Breast epithelium (tissue), 4 donors: ENCODE data around the gene LRRC26. TPM values are rescaled to one million over a fixed set of nuclear protein-coding genes. Genes with fewer than 3 reads are reported as not detected.

Source experiments
- DNase-seq, 2 donors: peaks; one replicate each; pipeline ENCODE4 v3.0.0-alpha.2; 2019; ENCODE audit warnings: low spot score in 2 of 2
- H3K27ac ChIP-seq, 2 donors: fragments of 200-600 bp; sonication (generic) in 1 of 2; one replicate each; pipeline ENCODE4 v1.5.1; 2016 to 2019; ENCODE audit warnings: mild to moderate bottlenecking in 1 of 2
- H3K27me3 ChIP-seq, 2 donors: fragments of 200-600 bp; sonication (generic) in 1 of 2; one replicate each; pipeline versions ENCODE4 v1.5.1 to v1.6.0; 2017 to 2019; ENCODE audit warnings: control low read depth in 1 of 2, mild to moderate bottlenecking in 1 of 2
- H3K36me3 ChIP-seq: fragments of 200-600 bp; one replicate; pipeline ENCODE4 v1.5.1; 2019
- H3K4me1 ChIP-seq, 2 donors: fragments of 200-600 bp; sonication (generic); one replicate each; pipeline ENCODE4 v1.5.1; 2016 to 2019; ENCODE audit warnings: control low read depth in 1 of 2
- H3K4me3 ChIP-seq, 3 donors: fragments of 200-600 bp; sonication (generic); 1 replicate in 2 of 3; 2 replicates in 1 of 3; pipeline ENCODE4 v1.5.1; 2016 to 2019; ENCODE audit warnings: mild to moderate bottlenecking in 3 of 3, moderate library complexity in 2 of 3
- H3K9me3 ChIP-seq, 2 donors: fragments of 200-600 bp; sonication (generic) in 1 of 2; one replicate each; pipeline ENCODE4 v1.5.1; 2016 to 2019; ENCODE audit warnings: control low read depth in 1 of 2
- POLR2A ChIP-seq: fragments of 450-650 bp; IDR thresholded peaks from one replicate; pipeline ENCODE4 v1.6.1; 2016; ENCODE audit warnings: antibody characterized with exemption, mild to moderate bottlenecking, moderate library complexity
- POLR2AphosphoS5 ChIP-seq, 3 donors: sonication (generic); formaldehyde crosslinking; IDR thresholded peaks; one replicate each; pipeline ENCODE4 v1.6.1; 2017; ENCODE audit warnings: antibody characterized with exemption in 3 of 3
- intact Hi-C: fragments of 100-400 bp; cut with DNase I; formaldehyde crosslinking; loops from one replicate; pipeline ENCODE4 v1.15.1; 2023; ENCODE audit warnings: low total_unique reads
- total RNA-seq, 3 donors: library from RNA; depleted of rRNA; stranded (reverse); fragments of >200 nt; gene quantifications; one replicate each; pipeline ENCODE4 v1.1.0, GENCODE V29; 2016
- TF ChIP-seq, protein P1 (sequence below), 3 donors: fragments of 450-650 bp; IDR thresholded peaks; one replicate each; pipeline ENCODE4 v1.5.1; 2016 to 2017; ENCODE audit warnings: antibody characterized with exemption in 3 of 3, mild to moderate bottlenecking in 3 of 3, moderate library complexity in 3 of 3

The LRRC26 gene
- total RNA-seq, 3 donors from 2014 or later, result 7.8 to 9.2 TPM; not detected in 1

DNA sequence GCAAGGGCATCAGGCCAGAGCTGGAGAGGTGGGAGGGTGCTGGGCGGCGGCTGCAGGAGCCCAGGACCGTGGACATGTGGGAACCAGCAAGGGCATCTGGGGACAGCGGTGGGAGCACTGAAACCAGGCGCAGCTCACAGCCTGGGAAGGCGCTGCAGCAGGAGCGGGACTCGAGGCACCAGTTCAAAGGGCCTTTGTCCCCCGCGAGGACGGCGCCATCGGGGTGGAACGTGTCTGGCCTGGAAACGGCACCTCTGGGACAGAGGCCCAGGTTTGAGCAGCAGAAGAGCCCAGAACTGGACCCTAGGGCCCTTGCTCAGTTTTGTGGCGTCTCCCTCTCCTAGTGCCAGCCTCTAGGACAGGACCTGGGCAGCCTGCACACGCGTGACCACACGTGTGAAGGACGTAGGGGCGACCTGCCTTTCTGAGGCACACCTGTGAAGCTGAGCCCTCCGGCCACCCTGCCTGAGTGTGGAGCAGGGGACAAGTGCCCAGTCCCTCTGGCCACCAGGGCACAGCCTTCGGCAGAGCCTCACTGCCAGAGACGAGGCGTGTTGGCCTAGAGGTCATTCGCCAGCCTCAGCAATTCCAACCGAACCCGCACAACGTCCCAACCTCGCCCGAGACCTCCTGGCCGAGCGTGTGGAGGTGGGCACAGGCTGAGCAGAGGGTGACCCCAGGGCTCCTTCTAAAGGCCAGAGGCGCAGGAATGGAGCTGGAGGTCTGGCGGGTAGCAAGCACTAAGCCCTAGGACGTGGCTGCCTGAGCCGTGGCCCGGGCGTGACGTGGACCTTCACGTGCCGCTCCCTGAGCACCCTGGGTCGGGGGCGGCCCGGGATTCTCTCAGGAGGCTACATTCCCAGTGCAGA, 4.2 kb upstream of the LRRC26 start:
- DNase-seq, result no peak
- intact Hi-C loops, result no loop called here
- no peaks in the 10 kb centered on the region for H3K9me3 ChIP-seq
- peaks cover 5 to 14% of the 10 kb centered on the region in 2 donors for H3K27me3 ChIP-seq
- no peaks in the 10 kb centered on the region for H3K36me3 ChIP-seq
- peak overlapping the region in 2 of 3 donors; percentile 14 to 45 for H3K4me3 ChIP-seq
- H3K4me1 ChIP-seq, result peaks cover 17 to 24% of the 10 kb centered on the region in 2 donors
- peak overlapping the region; percentile 64 to 81 for H3K27ac ChIP-seq
- TF ChIP-seq POLR2AphosphoS5 (IDR thresholded peaks at IDR 0.05) (no peak), POLR2A (no peak)
- TF ChIP-seq, protein P1, sequence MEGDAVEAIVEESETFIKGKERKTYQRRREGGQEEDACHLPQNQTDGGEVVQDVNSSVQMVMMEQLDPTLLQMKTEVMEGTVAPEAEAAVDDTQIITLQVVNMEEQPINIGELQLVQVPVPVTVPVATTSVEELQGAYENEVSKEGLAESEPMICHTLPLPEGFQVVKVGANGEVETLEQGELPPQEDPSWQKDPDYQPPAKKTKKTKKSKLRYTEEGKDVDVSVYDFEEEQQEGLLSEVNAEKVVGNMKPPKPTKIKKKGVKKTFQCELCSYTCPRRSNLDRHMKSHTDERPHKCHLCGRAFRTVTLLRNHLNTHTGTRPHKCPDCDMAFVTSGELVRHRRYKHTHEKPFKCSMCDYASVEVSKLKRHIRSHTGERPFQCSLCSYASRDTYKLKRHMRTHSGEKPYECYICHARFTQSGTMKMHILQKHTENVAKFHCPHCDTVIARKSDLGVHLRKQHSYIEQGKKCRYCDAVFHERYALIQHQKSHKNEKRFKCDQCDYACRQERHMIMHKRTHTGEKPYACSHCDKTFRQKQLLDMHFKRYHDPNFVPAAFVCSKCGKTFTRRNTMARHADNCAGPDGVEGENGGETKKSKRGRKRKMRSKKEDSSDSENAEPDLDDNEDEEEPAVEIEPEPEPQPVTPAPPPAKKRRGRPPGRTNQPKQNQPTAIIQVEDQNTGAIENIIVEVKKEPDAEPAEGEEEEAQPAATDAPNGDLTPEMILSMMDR (IDR thresholded peaks at IDR 0.05), result no peak

- Histone ChIP-seq H3K9me3 (no peaks in the 10 kb centered on the region), H3K36me3 (no peaks in the 10 kb centered on the region), H3K27ac (peak overlapping the region; percentile 64 to 81), H3K4me3 (peak overlapping the region in 2 of 3 donors; percentile 14 to 45), H3K27me3 (peaks cover 11 to 22% of the 10 kb centered on the region in 2 donors), H3K4me1 (peaks cover 21 to 33% of the 10 kb centered on the region in 2 donors)
- TF ChIP-seq POLR2AphosphoS5 (IDR thresholded peaks at IDR 0.05) (peak in 2 of 3 donors; percentile 59 to 77), POLR2A (no peak)
- intact Hi-C loops, result no loop called here
- DNase-seq, result peak; percentile 87 to 89
Observed at GRCh38 chr9:137172901-137173795, 3.3 kb upstream of the LRRC26 start.

GRCh38 chr9:137171149-137171900, 1.5 kb upstream of the LRRC26 start:
- DNase-seq, result no peak
- H3K27ac ChIP-seq, result peak overlapping the region; percentile 64 to 81
- intact Hi-C loops, result no loop called here
- H3K27me3 ChIP-seq, result peaks cover 20 to 40% of the 10 kb centered on the region in 2 donors
- H3K4me1 ChIP-seq, result peaks cover 31 to 40% of the 10 kb centered on the region in 2 donors
- H3K36me3 ChIP-seq, result no peaks in the 10 kb centered on the region
- H3K4me3 ChIP-seq, result no peak overlapping the region
- TF ChIP-seq POLR2AphosphoS5 (IDR thresholded peaks at IDR 0.05) (no peak), POLR2A (no peak)
- TF ChIP-seq, protein P1 (IDR thresholded peaks at IDR 0.05), result no peak
- H3K9me3 ChIP-seq, result no peaks in the 10 kb centered on the region

DNA sequence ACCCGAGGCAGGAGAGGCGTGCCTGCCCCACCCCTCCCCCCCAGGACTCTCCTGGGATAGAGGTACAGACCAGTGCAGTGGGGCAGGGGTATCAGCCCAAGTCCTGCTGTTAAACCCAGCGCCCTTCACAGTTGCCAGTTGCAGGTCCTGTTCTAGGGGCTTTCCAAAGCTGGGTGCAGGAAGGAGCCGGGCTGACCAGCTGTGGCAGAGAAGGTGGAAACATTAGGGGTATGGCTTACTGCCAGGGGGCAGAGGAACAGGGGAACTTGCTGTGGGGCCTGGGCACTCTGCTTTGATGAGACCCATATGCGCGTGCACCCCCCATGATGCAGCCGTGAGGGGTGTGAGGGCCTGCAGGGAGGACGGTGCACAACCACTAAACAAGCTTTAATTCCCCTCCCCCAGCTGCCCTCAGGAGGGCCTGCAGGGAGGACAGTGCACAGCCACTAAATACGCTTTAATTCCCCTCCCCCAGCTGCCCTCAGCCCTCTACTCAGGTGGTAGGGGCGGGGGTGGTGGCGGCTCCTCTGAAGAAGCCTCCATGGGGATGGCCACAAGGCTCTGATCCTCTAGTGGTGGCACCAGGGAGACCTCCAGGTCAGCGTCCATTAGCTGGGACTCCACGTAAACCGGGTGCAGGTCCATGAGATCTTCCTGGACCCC, 766 bp upstream of the LRRC26 start:
- Histone ChIP-seq H3K36me3 (no peaks in the 10 kb centered on the region), H3K27ac (peak overlapping the region in 1 of 2 donors; percentile 81), H3K4me1 (peaks cover 31 to 40% of the 10 kb centered on the region in 2 donors), H3K27me3 (peaks cover 24 to 47% of the 10 kb centered on the region in 2 donors), H3K9me3 (no peaks in the 10 kb centered on the region), H3K4me3 (no peak overlapping the region)
- TF ChIP-seq POLR2A, result no peak
- TF ChIP-seq POLR2AphosphoS5 (IDR thresholded peaks at IDR 0.05), result no peak
- TF ChIP-seq, protein P1 (IDR thresholded peaks at IDR 0.05), result no peak
- intact Hi-C loops, result no loop called here
- DNase-seq, result no peak
